GM18520 (cell line): Measurements from ENCODE around the gene NISCH.
"Not testable (repeated sequence)": the region's sequence is repeated elsewhere in the genome, so short reads cannot be mapped to it uniquely, and the experiment has no call there.

Experiments used
- ATAC-seq: cut with Tn5 transposase; IDR thresholded peaks from one replicate; pipeline ENCODE4 v1.9.1; 2021; ENCODE audit not compliant: unreplicated experiment

The NISCH gene

DNA sequence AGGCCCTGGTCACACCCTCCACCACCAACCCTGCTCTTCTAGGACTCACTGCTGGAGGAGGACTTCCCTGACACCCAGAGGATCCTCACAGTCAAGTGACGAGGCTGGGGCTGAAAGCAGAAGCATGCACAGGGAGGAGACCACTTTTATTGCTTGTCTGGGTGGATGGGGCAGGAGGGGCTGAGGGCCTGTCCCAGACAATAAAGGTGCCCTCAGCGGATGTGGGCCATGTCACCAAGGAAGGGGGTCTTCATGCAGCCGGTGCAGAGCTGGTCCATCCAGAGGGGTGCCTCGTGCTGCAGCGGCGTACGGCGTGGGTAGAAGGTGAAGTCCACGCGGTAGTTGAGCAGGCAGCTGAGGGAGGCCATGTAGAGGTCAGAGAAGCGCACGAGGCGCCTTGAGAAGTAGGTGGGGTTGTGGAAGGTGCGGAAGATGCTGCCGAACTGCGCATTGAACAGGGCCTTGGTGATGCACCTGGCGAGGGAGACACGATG lies 68.9 kb downstream of the NISCH start:
- no peak for ATAC-seq

DNA sequence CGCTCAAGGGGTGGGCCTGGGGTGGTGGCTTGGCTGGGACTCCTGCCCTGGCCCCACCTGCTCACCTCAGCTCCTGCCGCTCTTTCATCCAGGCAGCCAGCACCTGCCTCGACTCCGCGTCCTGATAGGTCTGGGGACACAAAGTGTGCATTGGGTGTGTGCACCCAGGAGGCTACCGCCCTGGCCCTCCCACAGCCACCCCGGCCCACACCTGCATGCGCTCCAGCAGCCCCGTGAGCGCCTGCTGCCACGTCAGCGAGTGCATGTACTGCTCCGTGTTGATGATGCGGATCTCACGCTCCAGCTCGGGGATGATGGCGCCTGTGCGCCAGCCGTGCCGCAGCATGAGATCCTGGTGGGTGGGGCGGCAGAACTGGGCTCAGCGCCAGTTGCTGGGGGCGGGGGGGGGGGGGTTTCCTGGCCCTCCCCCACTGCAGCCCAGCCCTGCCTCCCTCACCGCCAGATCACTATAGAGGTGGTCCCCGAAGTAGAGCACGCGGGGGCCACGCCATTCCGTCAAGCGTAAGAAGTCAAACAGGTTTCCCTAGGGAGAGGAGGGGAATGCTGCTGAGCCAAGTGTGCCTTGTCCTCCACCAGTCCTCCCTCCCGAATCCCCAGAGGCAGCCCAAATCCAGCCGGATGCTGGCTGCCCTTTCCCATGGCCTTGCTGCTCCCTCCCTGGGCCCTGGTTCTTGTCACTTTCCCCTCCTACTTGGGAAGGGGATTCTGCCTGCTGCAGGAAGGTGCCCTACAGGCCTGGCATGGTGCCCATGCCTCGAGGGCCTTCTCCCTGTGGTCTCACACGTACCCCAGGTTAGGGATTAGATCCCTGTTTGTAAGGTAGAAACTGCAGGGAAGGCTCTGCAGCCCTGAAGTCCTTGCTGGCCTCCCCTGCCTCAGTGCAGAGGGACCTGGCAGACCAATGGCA lies 69.6 kb downstream of the NISCH start:
- ATAC-seq: no peak

GRCh38 chr3:52525680-52526561 lies 70.5 kb downstream of the NISCH start:
- no peak for ATAC-seq

- not testable (repeated sequence) for ATAC-seq
Measured at GRCh38 chr3:52526671-52527038, 71.3 kb downstream of the NISCH start.

GRCh38 chr3:52527039-52527731 lies 71.8 kb downstream of the NISCH start:
- ATAC-seq: no peak

- no peak for ATAC-seq
Measured at GRCh38 chr3:52527732-52528585, 72.6 kb downstream of the NISCH start.

DNA sequence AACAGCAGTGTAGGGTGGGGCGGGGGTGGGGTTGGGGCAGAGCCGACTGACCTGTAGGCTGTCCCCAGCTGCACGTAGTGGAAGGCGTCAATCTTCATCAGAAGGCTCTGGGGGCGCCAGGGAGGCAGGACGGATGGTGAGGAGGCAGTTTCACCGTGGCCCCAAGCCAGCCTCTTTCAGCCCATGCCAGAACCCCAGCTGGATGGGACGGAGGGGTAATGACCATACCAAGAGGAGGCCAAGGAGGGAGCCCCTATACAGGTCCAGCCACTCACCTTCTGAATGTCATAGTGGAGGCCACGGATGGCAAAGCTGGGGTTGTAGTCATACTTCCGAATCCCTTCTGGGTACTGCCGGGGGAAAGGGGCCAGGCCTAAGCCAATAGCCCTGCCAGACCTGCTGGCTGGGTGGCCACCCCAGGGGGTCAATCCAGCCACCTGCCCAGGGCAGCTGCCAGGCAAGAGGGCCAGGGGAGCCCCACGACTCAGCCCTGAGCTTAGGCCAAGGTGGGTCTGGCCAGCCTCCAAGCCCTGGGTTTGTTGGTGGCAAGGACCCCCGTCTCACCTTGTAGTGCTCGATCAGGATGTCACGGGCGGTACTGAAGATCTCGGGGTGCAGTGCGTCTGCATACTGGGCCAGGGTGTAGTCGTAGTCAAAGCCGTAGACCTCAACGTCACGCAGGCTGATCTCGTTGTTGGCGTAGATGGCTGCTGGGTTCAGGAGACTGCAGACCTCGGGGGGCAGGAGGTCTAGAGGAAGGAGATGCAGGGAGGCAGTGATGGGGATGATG lies 73.4 kb downstream of the NISCH start:
- ATAC-seq: no peak

DNA sequence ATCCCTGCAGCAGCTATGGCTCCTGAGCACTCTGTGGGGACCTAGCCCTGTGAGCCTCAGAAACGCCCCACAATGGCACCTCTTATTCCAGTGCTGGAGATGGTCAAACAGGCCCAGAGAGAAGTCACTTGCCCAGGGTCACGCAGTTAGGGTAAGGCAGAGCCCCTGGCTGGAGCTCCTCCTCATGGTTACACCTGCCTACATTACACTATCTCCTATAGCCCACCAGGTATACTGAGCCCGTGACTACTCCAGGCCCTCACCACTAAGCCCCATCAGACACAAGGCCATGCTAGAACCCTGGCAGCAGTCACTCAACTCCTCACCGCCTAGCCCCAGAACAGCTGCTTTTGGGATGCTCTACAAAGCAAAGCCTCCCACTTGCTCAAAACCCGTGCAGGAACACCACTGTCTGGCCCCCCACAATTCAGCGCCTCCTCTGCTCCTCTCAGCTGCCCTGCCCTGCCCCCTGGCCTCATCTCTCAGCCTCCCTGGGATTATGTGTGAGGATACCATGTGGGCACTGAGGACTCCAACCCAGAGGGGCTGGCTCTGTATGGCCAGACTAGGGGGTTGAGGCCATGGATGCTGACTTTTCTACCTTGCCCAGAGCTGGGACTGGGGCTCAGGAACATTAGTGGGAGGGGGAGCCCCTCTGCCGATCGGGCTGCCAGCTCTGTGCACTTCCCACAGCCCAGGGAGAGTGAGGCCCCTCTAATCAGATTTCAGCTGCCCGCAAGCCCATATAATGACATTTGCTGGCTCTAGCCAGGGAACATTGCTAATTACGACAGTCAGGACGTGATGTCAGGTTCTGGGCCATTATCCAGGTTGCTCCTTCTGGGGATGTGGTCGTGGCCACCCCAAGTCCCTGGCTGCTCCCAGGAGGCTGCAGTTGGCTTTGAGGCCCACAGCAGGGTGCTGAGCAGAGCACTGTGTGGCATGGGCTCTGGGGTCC lies 74.3 kb downstream of the NISCH start:
- ATAC-seq: no peak

- ATAC-seq: no peak
Measured at GRCh38 chr3:52530918-52531826, 75.8 kb downstream of the NISCH start.

GRCh38 chr3:52531860-52532516 lies 76.6 kb downstream of the NISCH start:
- ATAC-seq: no peak

DNA sequence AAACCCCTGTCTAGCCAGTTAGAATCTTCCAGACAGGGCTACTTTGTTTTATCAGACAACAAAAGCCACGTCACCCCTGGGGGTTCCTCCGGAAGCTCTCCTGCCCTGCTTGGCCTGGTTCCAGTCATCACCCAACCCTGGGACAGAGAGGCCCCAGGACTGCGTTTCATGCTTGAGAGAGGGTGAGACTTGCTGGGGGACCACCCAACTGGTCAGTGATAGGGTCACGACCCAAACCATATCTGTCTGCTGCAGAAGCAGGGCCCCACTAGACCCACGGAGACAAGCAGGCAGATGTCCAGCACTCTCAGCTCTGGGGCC lies 77.1 kb downstream of the NISCH start:
- no peak for ATAC-seq

GRCh38 chr3:52532838-52533622 lies 77.6 kb downstream of the NISCH start:
- no peak for ATAC-seq

GRCh38 chr3:52533623-52534280 lies 78.3 kb downstream of the NISCH start, which contains the start of gene NT5DC2:
NT5DC2 (minus strand) TSS chr3:52533857; CDS start chr3:52533737, 120 bp downstream.
- peak; percentile 26 for ATAC-seq

GRCh38 chr3:52534281-52535183 lies 79.1 kb downstream of the NISCH start:
- ATAC-seq: no peak
